Stimulated activated naive CD4-positive, alpha-beta T cell (primary cell): ENCODE results near the gene REXO1.

ENCODE experiments used
- DNase-seq, 6 experiments: peaks; one replicate each; lab custom pipeline; 2025; lab: John Stamatoyannopoulos, UW

Gene REXO1

GRCh38 chr19:1830568-1830967 is 17.7 kb downstream of the REXO1 start:
- no peak for DNase-seq

GRCh38 chr19:1829958-1830357 is 18.3 kb downstream of the REXO1 start:
- no peak for DNase-seq

- no peak for DNase-seq
Measured at GRCh38 chr19:1828279-1829238, 19.7 kb downstream of the REXO1 start.

GRCh38 chr19:1827566-1828278 is 20.6 kb downstream of the REXO1 start:
- no peak for DNase-seq

- DNase-seq: no peak
Measured at GRCh38 chr19:1826557-1827521, 21.4 kb downstream of the REXO1 start.

GRCh38 chr19:1825909-1826556 is 22.2 kb downstream of the REXO1 start:
- DNase-seq: peak; percentile 23 to 79 (median 72)

- DNase-seq: no peak
Measured at GRCh38 chr19:1824252-1824622, 24.0 kb downstream of the REXO1 start.

GRCh38 chr19:1823539-1824251 is 24.6 kb downstream of the REXO1 start:
- DNase-seq: no peak

- DNase-seq: no peak
Measured at GRCh38 chr19:1823020-1823419, 25.3 kb downstream of the REXO1 start.

GRCh38 chr19:1822210-1822609 is 26.1 kb downstream of the REXO1 start:
- no peak for DNase-seq

GRCh38 chr19:1819341-1820255 is 28.7 kb downstream of the REXO1 start:
- DNase-seq: no peak

GRCh38 chr19:1818549-1819195 is 29.6 kb downstream of the REXO1 start:
- no peak for DNase-seq

- DNase-seq: no peak
Measured at GRCh38 chr19:1817553-1818179, 30.6 kb downstream of the REXO1 start.

GRCh38 chr19:1816530-1817298 is 31.6 kb downstream of the REXO1 start:
- no peak for DNase-seq

GRCh38 chr19:1815605-1816529 is 32.4 kb downstream of the REXO1 start:
- DNase-seq: no peak

GRCh38 chr19:1814833-1815604 is 33.3 kb downstream of the REXO1 start:
- no peak for DNase-seq
